ENCODE results near the gene MYF5. TPM values are rescaled to one million over a fixed set of nuclear protein-coding genes. Genes with fewer than 3 reads are reported as not detected.

The MYF5 gene
- total RNA-seq, 1 donor: not detected

DNA sequence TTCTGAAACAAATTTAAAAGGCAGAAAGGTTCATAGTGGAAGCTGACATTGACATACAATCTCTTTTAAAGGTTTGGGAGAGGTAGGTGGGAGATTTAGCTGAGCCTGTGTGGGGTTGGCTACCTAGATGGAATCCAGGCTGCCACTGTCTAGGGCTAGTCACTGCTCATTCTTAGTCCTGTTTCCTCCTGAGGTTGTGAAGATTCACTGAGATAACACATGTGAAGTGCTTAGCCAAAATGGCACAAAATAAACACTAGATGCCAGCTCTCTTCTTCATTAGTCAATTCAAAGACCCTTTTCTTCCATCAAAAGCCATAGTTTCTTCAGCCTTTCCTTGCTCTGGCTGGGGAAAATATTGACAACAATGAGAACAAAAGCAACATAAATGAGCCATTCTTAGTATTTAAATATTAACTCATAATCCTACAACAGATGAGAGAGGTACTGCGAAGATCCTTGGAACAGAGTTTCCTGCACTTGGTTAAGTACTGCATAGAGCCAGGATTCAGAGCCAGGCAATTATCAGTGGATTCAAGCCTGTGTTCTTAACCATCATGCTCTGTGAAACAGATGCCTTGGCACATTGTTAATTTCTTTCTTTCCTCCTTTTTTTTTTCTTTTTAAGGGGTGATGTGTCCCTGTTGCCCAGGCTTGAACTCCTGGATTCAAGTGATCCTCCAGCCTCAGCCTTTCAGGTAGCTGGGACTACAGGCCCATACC lies 5.8 kb upstream of the MYF5 start:
- no peak overlapping the region for H3K4me3 ChIP-seq (ENCODE audit: low read depth, low read length)
- TF ChIP-seq, protein P1, sequence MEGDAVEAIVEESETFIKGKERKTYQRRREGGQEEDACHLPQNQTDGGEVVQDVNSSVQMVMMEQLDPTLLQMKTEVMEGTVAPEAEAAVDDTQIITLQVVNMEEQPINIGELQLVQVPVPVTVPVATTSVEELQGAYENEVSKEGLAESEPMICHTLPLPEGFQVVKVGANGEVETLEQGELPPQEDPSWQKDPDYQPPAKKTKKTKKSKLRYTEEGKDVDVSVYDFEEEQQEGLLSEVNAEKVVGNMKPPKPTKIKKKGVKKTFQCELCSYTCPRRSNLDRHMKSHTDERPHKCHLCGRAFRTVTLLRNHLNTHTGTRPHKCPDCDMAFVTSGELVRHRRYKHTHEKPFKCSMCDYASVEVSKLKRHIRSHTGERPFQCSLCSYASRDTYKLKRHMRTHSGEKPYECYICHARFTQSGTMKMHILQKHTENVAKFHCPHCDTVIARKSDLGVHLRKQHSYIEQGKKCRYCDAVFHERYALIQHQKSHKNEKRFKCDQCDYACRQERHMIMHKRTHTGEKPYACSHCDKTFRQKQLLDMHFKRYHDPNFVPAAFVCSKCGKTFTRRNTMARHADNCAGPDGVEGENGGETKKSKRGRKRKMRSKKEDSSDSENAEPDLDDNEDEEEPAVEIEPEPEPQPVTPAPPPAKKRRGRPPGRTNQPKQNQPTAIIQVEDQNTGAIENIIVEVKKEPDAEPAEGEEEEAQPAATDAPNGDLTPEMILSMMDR (IDR thresholded peaks at IDR 0.05; ENCODE audit: insufficient read depth, low read depth, low read length): no peak
- no peak for DNase-seq (ENCODE audit: low read depth)

DNA sequence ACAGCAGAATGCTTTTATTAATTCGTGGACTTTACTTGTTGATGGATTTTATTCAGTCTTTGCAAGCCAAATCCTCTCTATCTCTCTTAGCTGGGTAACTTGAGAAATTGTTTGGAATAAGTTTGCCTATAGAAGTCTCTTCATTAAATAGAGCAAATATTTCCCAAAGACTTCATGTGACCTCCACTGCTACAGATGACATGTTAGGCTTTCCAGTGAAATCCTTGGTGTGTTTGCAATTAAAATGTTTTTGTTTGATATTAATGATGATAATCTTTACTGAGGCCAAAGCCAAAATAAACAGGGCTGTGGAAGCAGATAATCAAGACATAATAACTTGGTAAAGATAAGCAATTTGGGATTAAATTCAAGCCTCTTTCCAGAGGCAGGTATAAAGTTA lies 4.8 kb upstream of the MYF5 start:
- DNase-seq (ENCODE audit: low read depth): no peak
- H3K4me3 ChIP-seq (ENCODE audit: low read depth, low read length): no peak overlapping the region

DNA sequence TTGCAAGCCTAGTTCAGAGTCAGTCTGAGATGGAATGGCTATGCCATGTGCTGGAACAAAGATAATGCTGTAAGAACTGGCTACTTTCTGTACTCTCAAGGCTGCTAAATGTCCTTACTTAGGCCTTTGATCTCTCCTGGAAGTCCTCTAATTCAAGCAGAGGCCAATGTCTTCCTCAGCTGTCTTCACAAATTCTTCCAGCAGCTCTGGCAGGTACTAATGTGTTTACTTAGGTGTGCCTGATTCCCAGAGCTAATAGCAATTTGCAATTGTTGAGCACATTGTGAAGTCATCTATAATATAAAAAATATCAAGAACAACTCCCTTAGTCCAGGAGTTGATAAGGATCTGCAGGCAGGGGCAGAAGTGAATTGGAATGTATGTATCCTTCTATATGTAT lies 3.8 kb upstream of the MYF5 start:
- TF ChIP-seq, protein P1 (IDR thresholded peaks at IDR 0.05; ENCODE audit: insufficient read depth, low read depth, low read length): no peak
- no peak overlapping the region for H3K4me3 ChIP-seq (ENCODE audit: low read depth, low read length)
- no peak for DNase-seq (ENCODE audit: low read depth)

More for the DNA sequence above, 4.8 kb upstream of the MYF5 start:
- TF ChIP-seq, protein P1 (IDR thresholded peaks at IDR 0.05; ENCODE audit: insufficient read depth, low read depth, low read length): no peak

DNA sequence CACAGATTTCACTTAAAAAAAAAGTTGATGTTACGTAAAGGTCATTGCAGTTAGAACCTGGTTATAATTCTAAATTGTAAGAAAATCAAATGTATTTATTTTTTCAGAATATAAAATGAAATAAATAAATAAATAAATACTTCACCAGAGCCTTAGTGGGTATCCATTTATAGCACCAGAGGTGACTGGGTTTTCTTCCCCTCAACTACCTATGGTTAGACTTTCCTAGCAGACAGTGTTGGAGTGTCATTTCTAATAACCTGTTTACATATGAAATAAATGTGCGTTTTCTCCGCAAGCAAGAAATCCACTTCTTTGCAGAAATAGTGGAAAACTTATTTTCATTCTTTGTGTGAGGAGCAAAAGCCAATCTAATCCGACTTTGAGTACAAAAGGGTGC lies 3.3 kb upstream of the MYF5 start:
- TF ChIP-seq, protein P1 (IDR thresholded peaks at IDR 0.05; ENCODE audit: insufficient read depth, low read depth, low read length): no peak
- DNase-seq (ENCODE audit: low read depth): no peak
- no peak overlapping the region for H3K4me3 ChIP-seq (ENCODE audit: low read depth, low read length)

DNA sequence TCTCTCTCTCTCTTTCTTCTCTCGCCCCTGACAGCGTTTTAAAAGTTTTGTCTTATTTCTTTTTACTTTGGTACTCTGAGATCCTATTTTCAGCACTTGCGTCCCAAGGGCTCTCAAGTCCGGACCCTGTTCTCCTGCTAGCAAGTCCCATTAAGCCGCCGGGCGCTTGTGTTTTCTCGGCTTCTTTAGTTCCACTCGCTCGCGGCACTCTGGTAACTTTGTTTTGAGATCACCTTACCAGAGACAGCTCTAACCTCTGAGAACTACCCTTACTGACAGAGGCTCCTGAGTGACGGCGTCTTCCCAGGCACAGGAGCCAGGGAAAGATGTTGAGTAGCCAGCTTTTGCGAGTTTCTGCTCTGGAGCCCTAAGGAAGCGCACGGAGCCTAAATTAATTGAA lies 2.7 kb upstream of the MYF5 start:
- peak; percentile 8 for DNase-seq (ENCODE audit: low read depth)
- TF ChIP-seq, protein P1 (IDR thresholded peaks at IDR 0.05; ENCODE audit: insufficient read depth, low read depth, low read length): no peak
- peak overlapping the region; percentile 33 for H3K4me3 ChIP-seq (ENCODE audit: low read depth, low read length)

DNA sequence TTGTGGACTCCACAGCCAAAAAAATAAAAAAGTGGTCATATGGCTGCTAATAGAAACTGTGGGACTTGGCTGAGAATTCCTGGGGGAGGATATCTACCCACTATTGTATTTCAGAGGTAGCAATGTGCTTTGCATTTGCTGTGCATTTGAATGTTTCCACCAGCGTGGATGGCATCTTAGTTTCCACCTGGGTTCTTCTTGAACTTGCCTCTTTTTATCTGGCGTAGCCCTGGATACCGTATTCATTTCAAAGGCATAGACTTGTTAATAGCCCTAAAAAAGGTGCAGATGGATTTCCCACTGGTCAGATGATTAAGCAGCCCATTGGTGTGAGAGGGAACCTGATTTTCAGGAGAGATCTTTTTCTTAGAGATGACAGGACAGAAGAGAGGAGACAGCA lies 1.9 kb upstream of the MYF5 start:
- DNase-seq (ENCODE audit: low read depth): no peak
- TF ChIP-seq, protein P1 (IDR thresholded peaks at IDR 0.05; ENCODE audit: insufficient read depth, low read depth, low read length): no peak
- no peak overlapping the region for H3K4me3 ChIP-seq (ENCODE audit: low read depth, low read length)

Measured in fibroblast of villous mesenchyme (primary cell).